SU-DHL-6 (cell line): Measurements from ENCODE around the gene MDFI.

Source experiments
- EZH2phosphoT487 ChIP-seq: fragments of 200-600 bp; sonication (generic), shearing (Covaris generic); conservative IDR thresholded peaks from 2 replicates; pipeline ENCODE4 v1.6.1; 2018; ENCODE audit warnings: mild to moderate bottlenecking, antibody characterized with exemption, low read length, moderate library complexity, mixed read lengths
- TF ChIP-seq, protein P1 (sequence below): fragments of 200-600 bp; sonication (generic); IDR thresholded peaks from one replicate; pipeline ENCODE4 v1.5.1; 2017; ENCODE audit warnings: antibody characterized with exemption, mild to moderate bottlenecking, low read length, moderate library complexity; ENCODE audit not compliant: insufficient read depth, poor library complexity, severe bottlenecking

DNA sequence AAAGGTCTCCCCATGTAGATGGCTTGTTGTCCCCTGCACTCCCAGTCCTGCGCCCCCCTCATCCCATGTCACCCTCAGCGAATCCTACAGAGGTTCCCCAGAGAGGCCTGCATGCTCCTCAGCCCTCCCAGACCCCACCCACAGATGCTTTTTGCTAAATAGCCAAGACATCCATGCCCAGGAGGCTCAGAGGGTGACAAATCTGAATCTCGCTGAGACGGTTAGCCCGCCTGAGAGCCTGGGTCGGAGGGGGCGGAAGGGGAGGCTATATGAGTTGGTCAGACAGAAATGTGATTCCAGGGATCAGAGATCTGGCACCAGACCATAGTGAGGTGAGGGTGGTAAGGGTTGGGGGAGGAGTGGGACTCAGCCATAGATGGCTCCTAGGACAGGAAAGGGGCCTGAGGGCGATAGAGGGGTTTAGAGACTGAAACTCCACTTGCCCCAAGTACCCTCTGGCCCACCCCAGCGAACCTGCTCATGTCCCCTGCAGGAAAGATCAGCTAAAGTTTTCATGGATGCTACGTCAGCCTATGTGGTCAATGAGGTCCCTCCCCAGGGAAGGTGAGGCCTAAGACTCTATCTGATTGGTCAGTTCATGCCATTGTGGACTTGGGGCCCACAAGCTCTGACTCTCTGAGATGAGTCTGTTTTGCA is 63.9 kb downstream of the MDFI start:
- TF ChIP-seq, protein P1, sequence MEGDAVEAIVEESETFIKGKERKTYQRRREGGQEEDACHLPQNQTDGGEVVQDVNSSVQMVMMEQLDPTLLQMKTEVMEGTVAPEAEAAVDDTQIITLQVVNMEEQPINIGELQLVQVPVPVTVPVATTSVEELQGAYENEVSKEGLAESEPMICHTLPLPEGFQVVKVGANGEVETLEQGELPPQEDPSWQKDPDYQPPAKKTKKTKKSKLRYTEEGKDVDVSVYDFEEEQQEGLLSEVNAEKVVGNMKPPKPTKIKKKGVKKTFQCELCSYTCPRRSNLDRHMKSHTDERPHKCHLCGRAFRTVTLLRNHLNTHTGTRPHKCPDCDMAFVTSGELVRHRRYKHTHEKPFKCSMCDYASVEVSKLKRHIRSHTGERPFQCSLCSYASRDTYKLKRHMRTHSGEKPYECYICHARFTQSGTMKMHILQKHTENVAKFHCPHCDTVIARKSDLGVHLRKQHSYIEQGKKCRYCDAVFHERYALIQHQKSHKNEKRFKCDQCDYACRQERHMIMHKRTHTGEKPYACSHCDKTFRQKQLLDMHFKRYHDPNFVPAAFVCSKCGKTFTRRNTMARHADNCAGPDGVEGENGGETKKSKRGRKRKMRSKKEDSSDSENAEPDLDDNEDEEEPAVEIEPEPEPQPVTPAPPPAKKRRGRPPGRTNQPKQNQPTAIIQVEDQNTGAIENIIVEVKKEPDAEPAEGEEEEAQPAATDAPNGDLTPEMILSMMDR: no peak
- no peak for TF ChIP-seq EZH2phosphoT487
